ENCODE measurements around the gene CABP7. TPM values are rescaled to one million over a fixed set of nuclear protein-coding genes. Genes with fewer than 3 reads are reported as not detected.
A peak's percentile ranks its signal among the peaks of the same experiment; 100 is the strongest.

Gene CABP7
- polyA plus RNA-seq, 1 of the 3 experiments (the other 2 are of a cell fraction): 0.72 TPM

DNA sequence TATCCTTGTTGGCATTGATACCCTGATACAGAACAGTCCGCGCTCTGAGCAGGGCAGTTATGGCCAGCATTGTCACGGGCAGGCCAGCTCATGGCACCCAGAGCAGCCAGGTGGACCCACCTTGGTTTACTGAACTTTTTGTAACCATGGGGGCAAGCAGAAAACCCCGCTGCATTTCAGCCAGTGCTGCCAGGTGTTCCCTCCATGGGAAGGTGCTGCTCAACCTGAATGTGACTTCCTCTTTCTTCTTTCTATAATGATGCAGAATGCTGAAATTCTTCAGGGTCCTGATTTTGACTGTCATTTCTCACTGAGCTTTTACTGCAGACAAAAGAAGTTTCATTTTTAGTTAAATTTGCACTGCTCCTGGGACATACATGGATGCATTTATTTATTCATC is 35.6 kb upstream of the CABP7 start:
- no peaks in the 10 kb centered on the region for H3K27me3 ChIP-seq (ENCODE audit: insufficient read depth)
- H3F3A ChIP-seq (replicated peaks; ENCODE audit: insufficient read depth): no peaks in the 10 kb centered on the region
- H3K4me1 ChIP-seq (ENCODE audit: control insufficient read depth in 1 of 2, insufficient read depth in 2 of 2, low read depth in 1 of 2, low read length in 1 of 2): peaks cover 0 to 2% of the 10 kb centered on the region in 2 experiments; a peak in 1 of 4 replicates
- H3K79me2 ChIP-seq (ENCODE audit: insufficient read depth): no peaks in the 10 kb centered on the region
- no peak for DNase-seq
- no peak overlapping the region for H3K4me3 ChIP-seq (ENCODE audit: low read depth in 2 of 2, low read length in 1 of 2)
- no peaks in the 10 kb centered on the region for H4K20me1 ChIP-seq (ENCODE audit: insufficient read depth)
- H3K9me2 ChIP-seq: no peaks in the 10 kb centered on the region
- no peak overlapping the region for H2AFZ ChIP-seq (ENCODE audit: low read depth)
- WGBS (ENCODE audit: low lambda C conversion rate): 83% methylated on average over 2 of the region's 4 CpGs
- H3K27ac ChIP-seq (ENCODE audit: low read depth in 2 of 2, low read length in 1 of 2): no peak overlapping the region
- CTCF ChIA-PET: interaction anchor here (0.8 to 2.7 kb wide), 5 partner anchors 9 to 404 kb away, joined by 3 to 10 read pairs (median 7); no protein-coding TSS in a partner anchor
- H3K9me3 ChIP-seq: no peaks in the 10 kb centered on the region
- peaks cover 13 to 44% of the 10 kb centered on the region in 2 experiments for H3K36me3 ChIP-seq (replicated peaks in 1 of 2; ENCODE audit: control insufficient read depth in 1 of 2, insufficient read depth in 2 of 2, low read length in 1 of 2)
- TF ChIP-seq, protein P1, sequence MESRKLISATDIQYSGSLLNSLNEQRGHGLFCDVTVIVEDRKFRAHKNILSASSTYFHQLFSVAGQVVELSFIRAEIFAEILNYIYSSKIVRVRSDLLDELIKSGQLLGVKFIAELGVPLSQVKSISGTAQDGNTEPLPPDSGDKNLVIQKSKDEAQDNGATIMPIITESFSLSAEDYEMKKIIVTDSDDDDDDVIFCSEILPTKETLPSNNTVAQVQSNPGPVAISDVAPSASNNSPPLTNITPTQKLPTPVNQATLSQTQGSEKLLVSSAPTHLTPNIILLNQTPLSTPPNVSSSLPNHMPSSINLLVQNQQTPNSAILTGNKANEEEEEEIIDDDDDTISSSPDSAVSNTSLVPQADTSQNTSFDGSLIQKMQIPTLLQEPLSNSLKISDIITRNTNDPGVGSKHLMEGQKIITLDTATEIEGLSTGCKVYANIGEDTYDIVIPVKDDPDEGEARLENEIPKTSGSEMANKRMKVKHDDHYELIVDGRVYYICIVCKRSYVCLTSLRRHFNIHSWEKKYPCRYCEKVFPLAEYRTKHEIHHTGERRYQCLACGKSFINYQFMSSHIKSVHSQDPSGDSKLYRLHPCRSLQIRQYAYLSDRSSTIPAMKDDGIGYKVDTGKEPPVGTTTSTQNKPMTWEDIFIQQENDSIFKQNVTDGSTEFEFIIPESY (IDR thresholded peaks at IDR 0.05; ENCODE audit: borderline replicate concordance, low read depth): no peak
- TF ChIP-seq, protein P2, sequence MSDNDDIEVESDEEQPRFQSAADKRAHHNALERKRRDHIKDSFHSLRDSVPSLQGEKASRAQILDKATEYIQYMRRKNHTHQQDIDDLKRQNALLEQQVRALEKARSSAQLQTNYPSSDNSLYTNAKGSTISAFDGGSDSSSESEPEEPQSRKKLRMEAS (IDR thresholded peaks at IDR 0.05; ENCODE audit: low read depth): no peak
- TF ChIP-seq, protein P3, sequence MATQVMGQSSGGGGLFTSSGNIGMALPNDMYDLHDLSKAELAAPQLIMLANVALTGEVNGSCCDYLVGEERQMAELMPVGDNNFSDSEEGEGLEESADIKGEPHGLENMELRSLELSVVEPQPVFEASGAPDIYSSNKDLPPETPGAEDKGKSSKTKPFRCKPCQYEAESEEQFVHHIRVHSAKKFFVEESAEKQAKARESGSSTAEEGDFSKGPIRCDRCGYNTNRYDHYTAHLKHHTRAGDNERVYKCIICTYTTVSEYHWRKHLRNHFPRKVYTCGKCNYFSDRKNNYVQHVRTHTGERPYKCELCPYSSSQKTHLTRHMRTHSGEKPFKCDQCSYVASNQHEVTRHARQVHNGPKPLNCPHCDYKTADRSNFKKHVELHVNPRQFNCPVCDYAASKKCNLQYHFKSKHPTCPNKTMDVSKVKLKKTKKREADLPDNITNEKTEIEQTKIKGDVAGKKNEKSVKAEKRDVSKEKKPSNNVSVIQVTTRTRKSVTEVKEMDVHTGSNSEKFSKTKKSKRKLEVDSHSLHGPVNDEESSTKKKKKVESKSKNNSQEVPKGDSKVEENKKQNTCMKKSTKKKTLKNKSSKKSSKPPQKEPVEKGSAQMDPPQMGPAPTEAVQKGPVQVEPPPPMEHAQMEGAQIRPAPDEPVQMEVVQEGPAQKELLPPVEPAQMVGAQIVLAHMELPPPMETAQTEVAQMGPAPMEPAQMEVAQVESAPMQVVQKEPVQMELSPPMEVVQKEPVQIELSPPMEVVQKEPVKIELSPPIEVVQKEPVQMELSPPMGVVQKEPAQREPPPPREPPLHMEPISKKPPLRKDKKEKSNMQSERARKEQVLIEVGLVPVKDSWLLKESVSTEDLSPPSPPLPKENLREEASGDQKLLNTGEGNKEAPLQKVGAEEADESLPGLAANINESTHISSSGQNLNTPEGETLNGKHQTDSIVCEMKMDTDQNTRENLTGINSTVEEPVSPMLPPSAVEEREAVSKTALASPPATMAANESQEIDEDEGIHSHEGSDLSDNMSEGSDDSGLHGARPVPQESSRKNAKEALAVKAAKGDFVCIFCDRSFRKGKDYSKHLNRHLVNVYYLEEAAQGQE (IDR thresholded peaks at IDR 0.05; ENCODE audit: low read depth, low read length): no peak
- POLR2A ChIA-PET: no interaction called here
- no peak overlapping the region for H3K9ac ChIP-seq
- no peak overlapping the region for H3K4me2 ChIP-seq

GRCh38 chr22:29689206-29689879 is 30.5 kb upstream of the CABP7 start:
- Histone ChIP-seq H2AFZ (ENCODE audit: low read depth) (no peak overlapping the region), H3K79me2 (ENCODE audit: insufficient read depth) (no peaks in the 10 kb centered on the region), H3K4me1 (ENCODE audit: control insufficient read depth in 1 of 2, insufficient read depth in 2 of 2, low read depth in 1 of 2, low read length in 1 of 2) (peaks cover 15 to 40% of the 10 kb centered on the region in 2 experiments), H3K4me3 (ENCODE audit: low read depth in 2 of 2, low read length in 1 of 2) (peak overlapping the region in 1 of 2 experiments; percentile 49; a peak in 1 of 4 replicates), H3K9me3 (no peaks in the 10 kb centered on the region), H3K9ac (no peak overlapping the region), H3K27me3 (ENCODE audit: insufficient read depth) (no peaks in the 10 kb centered on the region), H3K36me3 (replicated peaks in 1 of 2; ENCODE audit: control insufficient read depth in 1 of 2, insufficient read depth in 2 of 2, low read length in 1 of 2) (peaks cover 15 to 19% of the 10 kb centered on the region in 2 experiments), H3K9me2 (no peaks in the 10 kb centered on the region), H3K27ac (ENCODE audit: low read depth in 2 of 2, low read length in 1 of 2) (no peak overlapping the region), H4K20me1 (ENCODE audit: insufficient read depth) (peaks cover 8% of the 10 kb centered on the region), H3K4me2 (peak overlapping the region; percentile 32; the same call in 1 of the 2 replicates), H3F3A (replicated peaks; ENCODE audit: insufficient read depth) (no peaks in the 10 kb centered on the region)
- no peak for DNase-seq
- ChIA-PET POLR2A (interaction anchor here (0.8 to 1.5 kb wide), 3 partner anchors 44 to 110 kb away, joined by 3 to 4 read pairs (median 4); partner anchors contain the start of genes UQCR10 and ZMAT5), CTCF (interaction anchor here (0.6 to 7.1 kb wide), 65 partner anchors 8 to 419 kb away, joined by 3 to 64 read pairs (median 5); partner anchors contain the start of genes CABP7 and THOC5)
- TF ChIP-seq MXI1 (IDR thresholded peaks at IDR 0.05; ENCODE audit: low read depth, low read length): 0 out of 2 replicates have a peak, but pooled peaks have one; percentile 27
- TF ChIP-seq NRF1 (IDR thresholded peaks at IDR 0.05; ENCODE audit: low read depth, low read length): no peak
- TF ChIP-seq MEF2A (IDR thresholded peaks at IDR 0.05; ENCODE audit: borderline replicate concordance, low read depth): no peak
- TF ChIP-seq, protein P2 (IDR thresholded peaks at IDR 0.05; ENCODE audit: low read depth): no peak
- TF ChIP-seq GATA2 (CRISPR knock-in tag; IDR thresholded peaks at IDR 0.05): no peak
- WGBS (ENCODE audit: low lambda C conversion rate): 87% methylated on average over 5 of the region's 5 CpGs
